NCI-H187 (cell line): Measurements from ENCODE around the gene BCL2L1.
"Not testable (repeated sequence)": the region's sequence is repeated elsewhere in the genome, so short reads cannot be mapped to it uniquely, and the experiment has no call there.

Experiments used
- DNase-seq, 2 experiments: peaks; one replicate each; lab custom pipeline; 2025; lab: John Stamatoyannopoulos, UW

Gene BCL2L1

DNA sequence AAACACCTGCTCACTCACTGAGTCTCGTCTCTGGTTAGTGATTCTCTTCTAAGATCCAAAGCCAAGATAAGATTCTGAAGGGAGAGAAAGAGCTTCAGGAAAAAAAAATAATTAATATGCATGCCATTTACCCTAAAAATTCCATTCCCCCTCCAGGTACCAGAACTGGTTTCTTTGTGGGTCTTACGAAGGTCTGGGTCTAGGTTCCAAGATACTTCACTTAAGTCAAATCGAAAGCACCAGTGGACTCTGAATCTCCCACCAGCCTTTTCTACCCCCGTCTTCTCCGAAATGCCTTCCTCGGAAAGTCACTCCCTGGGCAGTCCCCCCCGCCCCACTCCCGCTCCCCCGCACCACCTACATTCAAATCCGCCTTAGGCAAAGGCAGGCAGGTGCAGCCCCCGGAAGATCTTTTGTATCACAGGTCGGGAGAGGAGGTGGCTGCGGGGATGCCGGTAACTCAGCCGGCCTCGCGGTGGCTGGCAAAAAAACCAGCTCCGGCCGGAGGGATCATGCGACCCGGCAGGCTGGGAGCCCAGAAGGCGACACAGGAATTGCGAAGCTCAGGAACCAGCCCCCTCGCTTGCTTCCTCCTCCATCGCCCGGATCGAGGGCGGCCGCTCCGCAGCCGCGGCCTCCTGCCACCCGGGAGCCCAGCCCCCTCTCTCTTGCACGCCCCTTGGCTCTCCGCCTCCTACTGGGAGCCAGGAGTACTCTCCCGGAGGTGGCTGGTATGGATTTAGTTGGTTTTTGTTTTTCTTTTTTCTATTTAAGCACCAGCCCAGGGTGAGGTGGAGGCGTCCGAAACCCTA lies at the start of gene BCL2L1:
Gene BCL2L1 (minus strand): TSS at position 612 of the 812 bp plus-strand sequence. CDS start 650 bp downstream, outside the sequence.
- peak; percentile 51 to 71 for DNase-seq

DNA sequence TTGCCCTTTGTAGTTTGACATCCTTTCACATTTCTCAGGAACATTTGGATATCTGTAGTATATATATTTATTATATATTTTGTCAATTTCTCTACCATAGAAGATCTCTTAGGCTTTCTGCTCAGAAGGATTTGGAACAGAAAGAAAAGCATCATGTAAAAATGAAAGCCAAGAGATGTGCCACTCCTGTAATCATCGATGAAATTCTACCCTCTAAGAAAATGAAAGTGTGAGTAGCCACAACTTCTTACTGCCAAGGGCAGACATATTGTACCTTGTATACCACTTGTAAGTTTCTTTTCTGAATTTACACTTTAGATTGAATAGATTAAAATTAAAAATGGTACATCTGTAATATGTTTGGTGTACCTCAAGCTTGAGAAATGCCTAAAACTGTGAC lies 47.6 kb upstream of the BCL2L1 start:
- DNase-seq, result no peak

GRCh38 chr20:31769681-31770080 lies 47.0 kb upstream of the BCL2L1 start:
- no peak for DNase-seq

DNA sequence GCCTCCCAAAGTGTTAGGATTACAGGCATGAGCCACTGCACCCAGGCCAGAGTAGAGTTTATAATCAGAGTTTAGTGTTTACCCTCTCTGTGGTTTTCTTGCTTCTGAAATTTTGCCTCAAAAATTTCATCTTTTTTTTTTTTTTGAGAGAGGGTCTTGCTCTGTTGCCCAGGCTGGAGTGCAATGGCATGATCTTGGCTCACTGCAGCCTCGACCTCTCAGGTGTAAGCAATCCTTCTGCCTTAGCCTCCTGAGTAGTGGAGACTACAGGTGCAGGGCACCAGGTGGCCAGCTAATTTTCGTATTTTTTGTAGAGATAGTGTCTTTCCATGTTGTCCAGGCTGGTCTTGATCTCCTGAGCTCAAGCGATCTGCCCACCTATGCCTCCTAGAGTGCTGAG lies 45.1 kb upstream of the BCL2L1 start:
- no peak for DNase-seq

DNA sequence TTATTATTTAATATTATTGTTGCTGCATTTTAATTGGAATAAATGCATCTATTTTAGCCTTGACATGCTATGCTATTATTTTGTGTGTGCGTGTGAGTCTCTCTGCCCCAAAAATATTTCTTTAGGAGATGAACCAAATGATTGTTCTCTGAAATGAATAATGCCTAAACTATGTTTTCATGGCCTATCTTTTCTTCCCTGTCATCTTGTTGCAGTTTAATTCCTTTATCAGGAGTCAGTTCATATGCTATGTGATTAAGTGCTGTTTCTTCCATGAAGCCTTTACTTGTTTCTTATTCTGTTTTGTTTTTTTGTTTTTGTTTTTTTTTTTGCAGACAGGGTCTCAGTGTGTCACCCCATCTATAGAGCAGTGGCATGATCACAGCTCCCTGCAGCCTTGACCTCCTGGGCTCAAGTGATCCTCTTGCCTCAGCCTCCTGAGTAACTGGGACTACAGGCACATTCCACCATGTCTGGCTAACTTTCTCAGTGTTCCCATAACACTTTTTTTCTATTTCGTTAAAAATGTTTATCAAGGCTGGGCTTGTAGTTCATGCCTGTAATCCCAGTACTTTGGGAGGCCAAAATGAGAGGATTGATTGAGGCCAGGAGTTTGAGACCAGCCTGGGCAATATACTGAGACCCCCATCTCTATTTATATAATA lies 42.1 kb upstream of the BCL2L1 start:
- DNase-seq, result no peak

- DNase-seq, result peak in 1 of 2 experiments; percentile 29
These were observed 38.0 kb upstream of the BCL2L1 start for GRCh38 chr20:31760519-31761240.

GRCh38 chr20:31759836-31760518 lies 37.3 kb upstream of the BCL2L1 start:
- DNase-seq, result no peak

DNA sequence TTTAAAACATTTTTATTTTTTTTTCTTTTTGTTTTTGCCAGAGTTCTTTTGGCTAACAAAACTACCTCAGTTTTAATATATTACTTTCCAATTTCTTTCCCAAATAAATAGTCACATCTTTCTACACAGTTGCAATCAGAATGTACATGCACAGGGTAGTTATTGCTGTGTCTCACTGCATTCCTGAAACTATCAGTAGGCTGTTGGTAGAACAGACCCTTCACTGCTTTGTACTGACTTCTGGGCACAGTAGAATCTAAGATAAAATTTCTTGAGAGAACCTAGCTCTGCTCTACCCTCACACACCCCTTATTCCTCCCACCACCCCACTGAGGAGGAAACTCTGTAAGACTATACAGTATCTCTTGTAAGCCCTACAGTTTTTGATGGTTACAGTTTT lies 36.3 kb upstream of the BCL2L1 start:
- no peak for DNase-seq

GRCh38 chr20:31758521-31758920 lies 35.9 kb upstream of the BCL2L1 start:
- no peak for DNase-seq

DNA sequence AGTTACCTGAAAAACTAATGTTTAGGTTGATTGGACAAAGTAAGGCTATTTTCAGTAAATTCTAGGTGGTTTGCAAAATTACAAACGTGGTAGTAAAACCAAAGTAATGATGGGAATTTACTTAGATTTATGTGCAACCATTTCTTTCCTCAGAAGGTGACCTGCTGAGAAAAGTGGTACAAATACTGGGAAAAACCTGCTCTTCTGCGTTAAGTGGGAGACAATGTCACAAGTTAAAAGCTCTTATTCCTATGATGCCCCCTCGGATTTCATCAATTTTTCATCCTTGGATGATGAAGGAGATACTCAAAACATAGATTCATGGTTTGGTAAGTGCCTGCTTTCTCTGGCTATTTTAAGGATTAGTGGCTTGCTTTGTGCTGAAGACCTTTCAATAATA lies 34.6 kb upstream of the BCL2L1 start:
- DNase-seq, result no peak

GRCh38 chr20:31751126-31751525 lies 28.5 kb upstream of the BCL2L1 start:
- no peak for DNase-seq

GRCh38 chr20:31749223-31749622 lies 26.6 kb upstream of the BCL2L1 start:
- DNase-seq, result no peak

- no peak for DNase-seq
These were observed 25.0 kb upstream of the BCL2L1 start for GRCh38 chr20:31747640-31748039.

DNA sequence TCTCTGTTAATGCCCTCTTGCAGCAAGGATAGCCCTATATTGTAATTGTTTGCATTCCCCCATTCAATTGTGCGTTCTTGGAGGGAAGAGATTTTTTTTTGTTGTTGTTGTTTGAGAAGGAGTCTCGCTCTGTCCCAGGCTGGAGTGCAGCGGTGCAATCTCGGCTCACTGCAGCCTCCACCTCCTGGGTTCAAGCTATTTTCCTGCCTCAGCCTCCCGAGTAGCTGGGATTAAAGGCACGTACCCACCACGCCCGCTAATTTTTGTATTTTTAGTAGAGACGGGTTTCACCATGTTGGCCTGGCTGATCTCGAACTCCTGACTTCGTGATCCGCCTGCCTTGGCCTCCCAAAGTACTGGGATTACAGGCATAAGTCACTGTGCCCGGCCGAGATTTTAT lies 24.4 kb upstream of the BCL2L1 start:
- not testable (repeated sequence) for DNase-seq

DNA sequence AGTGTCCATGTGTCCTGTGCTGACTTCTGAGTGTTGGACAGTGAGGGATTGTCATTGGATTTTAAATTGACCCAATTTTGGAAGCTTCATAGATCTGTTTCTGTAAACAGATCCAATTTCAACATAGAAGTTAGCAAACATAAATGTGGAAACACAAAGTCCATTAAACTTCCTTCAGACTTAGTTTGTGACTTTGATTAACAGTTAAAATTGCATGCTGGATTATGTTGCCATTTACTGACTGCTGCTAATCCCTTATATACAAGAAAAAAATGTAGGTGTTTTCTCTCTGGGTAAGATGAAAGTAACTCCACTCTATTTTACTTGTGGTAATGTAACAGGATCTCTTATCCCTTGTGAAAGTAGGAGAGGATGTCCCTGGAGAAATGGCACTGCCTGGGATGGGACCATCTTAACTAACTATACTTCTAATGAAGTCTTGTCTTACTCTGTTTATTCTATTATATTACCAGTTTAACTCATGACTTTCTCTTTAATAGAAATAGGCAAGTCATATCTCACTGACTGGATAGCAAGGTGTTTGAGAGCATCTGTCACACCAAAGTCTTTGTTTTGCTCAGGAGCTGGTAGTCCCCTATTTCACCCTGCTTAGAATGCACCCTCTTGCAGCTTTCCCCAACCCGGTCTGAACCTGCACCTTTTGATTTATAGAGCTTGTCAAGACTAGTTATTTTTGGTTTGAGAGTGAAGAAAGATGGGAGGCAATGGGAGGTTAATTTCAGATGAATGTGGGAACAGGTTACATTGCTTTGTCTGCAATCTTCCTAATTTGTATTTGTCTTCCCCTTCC lies 23.6 kb upstream of the BCL2L1 start:
- DNase-seq, result no peak

- no peak for DNase-seq
These were observed 18.1 kb upstream of the BCL2L1 start for GRCh38 chr20:31740656-31741323.

DNA sequence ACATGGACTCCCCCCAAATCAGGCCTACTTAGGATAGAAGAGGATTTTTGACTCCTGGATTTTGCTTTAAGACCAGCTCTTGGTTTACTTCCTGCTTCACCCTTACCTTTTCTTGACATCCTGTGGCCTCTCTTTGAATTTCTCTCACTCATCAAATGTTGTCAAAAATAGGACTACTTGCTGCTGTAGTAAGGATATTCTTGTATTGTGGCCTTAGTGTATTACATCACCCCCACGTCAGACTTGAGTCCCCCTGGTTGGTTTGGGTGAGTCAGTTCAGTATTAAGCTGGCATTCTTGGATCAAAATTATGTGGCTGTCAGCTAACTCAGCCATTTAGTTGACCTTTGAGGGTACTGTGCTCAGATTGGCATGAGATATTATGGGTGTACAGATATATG lies 17.5 kb upstream of the BCL2L1 start:
- DNase-seq, result no peak

DNA sequence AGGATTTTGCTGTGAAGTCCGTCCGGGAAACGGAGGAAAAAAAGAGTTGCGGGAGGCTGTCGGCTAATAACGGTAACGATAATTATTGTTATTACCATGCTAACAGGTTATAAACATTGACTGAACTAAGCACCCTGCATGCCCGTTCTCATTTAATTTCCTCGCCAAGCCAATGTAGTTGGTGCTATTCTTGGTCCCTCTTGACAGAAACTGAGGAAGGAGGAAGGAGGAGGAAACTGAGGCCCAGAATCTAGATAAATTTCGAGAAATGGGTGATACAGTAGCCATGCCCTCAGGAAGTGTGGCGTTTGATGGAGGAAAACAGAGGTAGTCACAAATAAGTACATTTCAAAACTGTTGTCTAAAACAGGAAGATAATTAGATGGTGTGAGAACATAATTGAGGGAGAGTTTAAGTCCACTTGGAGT lies 16.9 kb upstream of the BCL2L1 start:
- no peak for DNase-seq

DNA sequence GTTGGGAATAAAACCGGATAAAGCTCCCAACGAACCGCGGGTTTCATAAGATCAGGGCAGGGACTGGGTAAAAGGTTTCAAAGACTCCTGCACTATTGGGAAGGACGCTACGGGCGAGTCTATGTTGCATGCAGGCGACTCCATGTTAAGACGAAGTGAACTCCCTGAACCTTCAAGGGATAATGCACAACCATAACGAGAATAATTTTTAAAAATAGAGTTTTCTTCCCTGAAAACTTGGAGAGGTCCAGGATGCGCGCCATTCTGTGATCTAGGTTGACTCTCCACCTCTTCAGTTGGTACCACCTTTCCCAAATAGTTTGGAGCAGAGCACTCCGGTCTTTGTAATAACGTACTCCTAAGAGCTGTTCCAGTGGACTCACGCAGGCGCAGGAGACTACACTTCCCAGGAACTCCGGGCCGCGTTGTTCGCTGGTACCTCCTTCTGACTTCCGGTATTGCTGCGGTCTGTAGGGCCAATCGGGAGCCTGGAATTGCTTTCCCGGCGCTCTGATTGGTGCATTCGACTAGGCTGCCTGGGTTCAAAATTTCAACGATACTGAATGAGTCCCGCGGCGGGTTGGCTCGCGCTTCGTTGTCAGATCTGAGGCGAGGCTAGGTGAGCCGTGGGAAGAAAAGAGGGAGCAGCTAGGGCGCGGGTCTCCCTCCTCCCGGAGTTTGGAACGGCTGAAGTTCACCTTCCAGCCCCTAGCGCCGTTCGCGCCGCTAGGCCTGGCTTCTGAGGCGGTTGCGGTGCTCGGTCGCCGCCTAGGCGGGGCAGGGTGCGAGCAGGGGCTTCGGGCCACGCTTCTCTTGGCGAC lies 16.3 kb upstream of the BCL2L1 start, which contains the start of gene TPX2:
Gene TPX2 (plus strand): TSS at position 562 of the 821 bp plus-strand sequence. CDS start 18,187 bp downstream, outside the sequence.
- peak; percentile 74 to 95 for DNase-seq

DNA sequence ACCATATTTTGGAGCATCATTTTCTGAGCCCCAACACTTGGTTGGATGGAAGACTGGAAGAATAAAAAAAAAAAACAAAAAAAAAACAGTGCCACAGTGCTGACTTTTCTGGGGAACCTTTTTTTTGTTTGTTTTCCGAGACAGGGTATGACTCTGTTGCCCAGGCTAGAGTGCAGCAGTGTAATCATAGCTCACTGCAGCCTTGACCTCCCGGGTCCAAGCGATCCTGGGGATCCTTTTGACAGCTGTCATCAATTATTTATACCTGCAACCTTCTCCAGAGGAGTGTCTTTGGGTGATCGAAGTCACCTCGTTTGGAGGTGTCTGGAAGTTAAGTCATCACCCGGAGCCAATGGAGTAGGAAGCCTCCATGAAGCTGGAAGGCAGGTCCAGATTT lies 8.7 kb upstream of the BCL2L1 start:
- DNase-seq, result no peak
